ENCODE measurements around the gene PIBF1.

DNA sequence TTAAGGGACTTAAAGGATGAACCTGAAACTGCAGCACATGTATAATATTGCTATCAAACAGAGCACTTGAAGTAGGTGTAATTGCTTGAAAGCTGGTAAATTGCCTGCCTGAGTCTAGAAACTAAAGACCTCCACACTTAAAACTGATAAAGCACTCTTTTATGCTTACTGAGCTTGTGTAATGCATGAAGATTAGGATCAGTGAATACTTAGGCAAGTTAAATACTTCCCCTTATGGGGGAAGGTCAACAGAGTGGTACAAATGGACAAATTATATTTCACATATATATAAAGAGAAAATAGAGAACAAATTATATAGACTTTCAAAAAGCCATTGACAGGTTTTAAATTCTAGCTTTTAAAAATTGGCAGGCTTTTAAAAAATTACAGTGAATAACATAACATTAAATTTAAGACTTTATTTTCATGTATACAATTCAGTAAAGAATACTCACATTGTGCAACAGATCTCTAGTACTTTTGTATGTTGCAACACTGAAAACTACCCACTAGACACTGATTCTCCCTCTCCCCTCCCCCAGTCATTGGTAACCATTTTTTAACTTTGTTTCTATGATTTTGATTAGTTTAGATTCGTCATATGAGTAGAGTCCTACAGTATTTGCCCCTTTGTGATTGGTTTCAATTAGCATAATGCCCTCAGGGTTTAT, 23.9 kb downstream of the PIBF1 start:
- TF ChIP-seq POLR2AphosphoS5 (IDR thresholded peaks at IDR 0.05) = no peak
- TF ChIP-seq, protein P1, sequence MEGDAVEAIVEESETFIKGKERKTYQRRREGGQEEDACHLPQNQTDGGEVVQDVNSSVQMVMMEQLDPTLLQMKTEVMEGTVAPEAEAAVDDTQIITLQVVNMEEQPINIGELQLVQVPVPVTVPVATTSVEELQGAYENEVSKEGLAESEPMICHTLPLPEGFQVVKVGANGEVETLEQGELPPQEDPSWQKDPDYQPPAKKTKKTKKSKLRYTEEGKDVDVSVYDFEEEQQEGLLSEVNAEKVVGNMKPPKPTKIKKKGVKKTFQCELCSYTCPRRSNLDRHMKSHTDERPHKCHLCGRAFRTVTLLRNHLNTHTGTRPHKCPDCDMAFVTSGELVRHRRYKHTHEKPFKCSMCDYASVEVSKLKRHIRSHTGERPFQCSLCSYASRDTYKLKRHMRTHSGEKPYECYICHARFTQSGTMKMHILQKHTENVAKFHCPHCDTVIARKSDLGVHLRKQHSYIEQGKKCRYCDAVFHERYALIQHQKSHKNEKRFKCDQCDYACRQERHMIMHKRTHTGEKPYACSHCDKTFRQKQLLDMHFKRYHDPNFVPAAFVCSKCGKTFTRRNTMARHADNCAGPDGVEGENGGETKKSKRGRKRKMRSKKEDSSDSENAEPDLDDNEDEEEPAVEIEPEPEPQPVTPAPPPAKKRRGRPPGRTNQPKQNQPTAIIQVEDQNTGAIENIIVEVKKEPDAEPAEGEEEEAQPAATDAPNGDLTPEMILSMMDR (IDR thresholded peaks at IDR 0.05) = no peak
- TF ChIP-seq POLR2A (IDR thresholded peaks at IDR 0.05) = no peak
- no peak for TF ChIP-seq EP300 (IDR thresholded peaks at IDR 0.05)

Measured in suprapubic skin (tissue), 4 donors.